ENCODE results near the gene PROK1.

The PROK1 gene

DNA sequence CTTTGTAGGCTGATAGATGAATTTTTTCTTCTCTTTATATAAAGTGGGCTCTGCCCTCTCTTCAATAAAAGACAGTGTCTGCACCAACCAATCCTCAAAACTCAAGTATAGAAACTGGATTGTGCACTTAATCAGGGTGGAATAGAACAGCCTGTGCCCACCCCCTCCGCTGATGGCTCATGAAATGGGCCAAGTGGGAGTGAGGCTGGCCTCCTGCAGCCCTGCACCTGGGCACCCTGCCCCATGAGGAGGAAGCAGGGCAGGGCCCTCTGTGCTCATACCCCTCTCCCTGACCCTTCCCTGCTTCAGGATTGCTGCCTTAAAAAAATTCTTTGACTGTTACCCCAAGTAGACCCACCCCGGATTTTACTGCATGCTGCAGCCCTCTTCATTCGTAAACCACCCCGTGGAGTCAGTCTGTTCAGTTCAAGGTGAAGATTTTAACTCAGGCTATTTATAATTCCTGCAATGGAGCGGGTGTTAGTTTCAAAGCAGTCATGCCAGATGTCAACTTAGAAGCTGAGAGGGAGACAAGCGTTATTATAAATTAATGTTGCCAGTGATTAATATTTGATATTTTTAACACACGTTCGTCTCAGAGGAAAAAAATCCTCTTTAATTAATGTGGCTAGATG, 15.8 kb downstream of the PROK1 start:
- DNase-seq = peak; percentile 45

DNA sequence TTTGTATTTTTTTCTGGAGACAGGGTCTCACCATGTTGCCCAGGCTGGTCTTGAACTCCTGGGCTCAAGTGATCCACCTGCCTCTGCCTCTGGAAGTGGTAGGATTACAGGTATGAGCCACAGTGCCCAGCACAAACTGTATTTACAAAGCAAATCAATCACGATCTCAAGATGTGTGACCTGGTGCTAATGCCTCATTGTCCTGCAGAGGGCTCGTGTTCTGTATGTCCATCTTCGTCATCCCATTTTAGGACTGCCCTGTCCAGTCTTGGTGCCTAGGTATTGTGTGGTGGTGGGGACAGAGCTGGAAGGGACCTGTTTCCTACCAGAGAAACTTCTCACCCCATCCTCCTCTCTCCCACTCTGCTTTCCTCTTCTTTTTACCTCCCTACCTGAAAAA, 20.2 kb downstream of the PROK1 start:
- DNase-seq = no peak

DNA sequence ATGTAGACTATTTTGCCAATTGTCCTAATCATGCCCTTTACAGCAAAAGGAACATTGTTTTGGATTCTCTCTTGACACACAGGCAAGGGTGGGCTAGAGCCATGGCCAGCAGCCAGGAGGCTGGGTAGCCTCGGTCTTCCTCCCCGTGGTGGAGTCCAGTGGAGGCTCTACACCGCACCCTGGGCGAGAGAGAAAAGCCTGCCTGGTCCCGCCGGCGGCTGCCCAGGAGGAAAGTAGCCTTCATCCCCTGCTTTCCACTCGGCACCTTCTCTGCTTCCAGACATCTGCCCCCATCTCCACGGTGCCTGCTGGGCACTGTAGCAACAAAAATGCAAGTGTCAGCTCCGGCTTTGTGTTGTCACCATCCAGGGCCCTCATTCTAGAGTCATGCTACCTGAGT, 21.6 kb downstream of the PROK1 start:
- no peak for DNase-seq

DNA sequence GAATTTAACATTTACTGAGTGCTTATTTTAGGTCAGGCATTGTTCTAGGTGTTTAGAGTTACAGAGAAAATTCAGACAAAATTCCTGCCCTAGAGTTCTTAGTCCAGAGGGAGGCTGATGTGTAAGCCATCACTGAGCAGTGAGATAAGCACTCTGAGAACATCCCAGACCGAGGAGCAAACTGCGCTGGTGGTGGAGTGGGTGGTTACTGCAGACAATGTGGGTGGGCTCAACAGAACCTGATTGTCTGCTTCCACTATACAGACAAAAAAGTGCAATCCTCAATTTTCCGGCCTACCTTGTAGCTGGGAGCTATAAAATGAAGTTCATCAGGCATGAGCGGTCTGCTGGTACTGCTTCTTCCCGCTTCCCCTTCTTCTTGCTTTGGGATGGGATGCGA, 23.5 kb downstream of the PROK1 start:
- no peak for DNase-seq

GRCh38 chr1:110475362-110476027, 24.5 kb downstream of the PROK1 start:
- DNase-seq = no peak

GRCh38 chr1:110476028-110476765, 25.2 kb downstream of the PROK1 start:
- no peak for DNase-seq

- DNase-seq = no peak
These were observed 26.1 kb downstream of the PROK1 start for GRCh38 chr1:110477041-110477440.

DNA sequence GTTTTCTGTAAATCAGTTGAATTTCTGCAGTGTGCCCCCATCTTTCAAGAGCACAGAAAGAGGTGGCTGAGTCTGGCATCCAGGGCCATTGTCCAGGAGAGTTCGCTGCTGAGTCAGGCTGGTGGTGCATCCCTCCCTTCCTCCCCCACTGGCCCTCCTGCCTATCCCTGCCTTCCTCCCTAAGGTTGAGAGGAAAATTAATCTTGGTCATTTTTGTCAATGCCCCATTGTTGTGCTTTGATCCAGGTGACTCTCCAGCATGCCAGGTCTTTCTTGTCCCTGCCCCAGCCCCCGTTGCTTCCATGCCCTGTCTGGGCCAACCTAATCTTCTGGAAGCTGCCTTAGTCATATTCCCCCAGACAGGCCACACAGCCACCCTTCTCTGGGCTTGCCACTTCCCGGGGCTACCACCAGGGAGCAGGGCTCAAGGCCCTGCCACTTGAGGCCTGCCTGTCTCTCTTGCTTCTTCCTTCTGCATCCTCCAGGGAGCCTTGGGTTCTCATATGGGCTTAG, 26.6 kb downstream of the PROK1 start:
- no peak for DNase-seq

DNA sequence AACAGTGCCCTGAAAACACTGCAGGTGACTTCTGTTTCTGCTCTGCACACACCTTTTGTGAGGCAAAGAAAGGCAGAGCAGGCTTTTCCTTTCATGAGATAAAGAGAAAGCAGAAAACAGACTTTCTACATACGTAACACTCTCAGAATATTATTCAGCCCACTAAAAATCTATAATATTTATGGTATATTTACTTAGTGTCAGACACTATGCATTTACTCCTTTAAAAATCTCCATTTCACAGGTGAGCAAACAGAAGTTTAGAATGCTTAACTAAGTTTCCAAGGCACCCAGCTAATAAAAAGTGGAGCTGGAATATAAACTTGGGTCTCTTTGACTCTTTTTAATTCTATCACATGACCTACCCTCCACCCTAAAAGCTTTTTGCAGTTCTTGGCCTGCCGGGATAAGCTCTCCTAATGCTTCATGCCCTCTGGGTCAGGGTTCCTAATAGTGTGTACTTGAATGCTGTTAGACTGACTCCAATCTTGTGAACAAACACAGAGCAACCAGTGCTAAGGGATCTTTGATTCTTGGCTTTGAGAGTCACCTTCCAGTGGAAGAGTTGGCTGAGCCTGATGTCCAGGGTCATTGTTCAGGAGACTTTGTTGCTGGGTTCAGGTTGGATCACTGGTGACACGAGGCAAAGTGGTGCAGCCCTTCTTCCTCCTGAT, 27.2 kb downstream of the PROK1 start:
- DNase-seq = no peak

DNA sequence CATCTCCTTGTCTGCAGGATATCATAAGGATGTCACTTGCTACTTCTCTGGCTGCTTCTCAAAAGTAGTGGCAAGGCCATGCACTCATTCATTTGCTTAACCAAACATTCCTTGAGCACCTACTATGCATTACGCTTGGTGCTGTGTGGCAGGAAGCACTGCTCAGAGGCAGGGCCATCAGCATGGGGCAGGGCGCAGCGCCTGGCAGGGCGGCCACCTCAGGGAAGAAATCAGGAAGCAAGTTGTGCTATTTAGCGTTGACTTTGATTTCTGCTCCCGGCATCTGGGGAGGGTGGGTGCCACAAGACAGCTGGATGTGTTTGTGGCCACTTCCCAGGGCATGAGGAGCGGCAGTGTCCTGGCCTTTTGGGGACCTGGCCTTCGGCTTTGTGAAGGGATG, 27.9 kb downstream of the PROK1 start:
- DNase-seq = no peak

DNA sequence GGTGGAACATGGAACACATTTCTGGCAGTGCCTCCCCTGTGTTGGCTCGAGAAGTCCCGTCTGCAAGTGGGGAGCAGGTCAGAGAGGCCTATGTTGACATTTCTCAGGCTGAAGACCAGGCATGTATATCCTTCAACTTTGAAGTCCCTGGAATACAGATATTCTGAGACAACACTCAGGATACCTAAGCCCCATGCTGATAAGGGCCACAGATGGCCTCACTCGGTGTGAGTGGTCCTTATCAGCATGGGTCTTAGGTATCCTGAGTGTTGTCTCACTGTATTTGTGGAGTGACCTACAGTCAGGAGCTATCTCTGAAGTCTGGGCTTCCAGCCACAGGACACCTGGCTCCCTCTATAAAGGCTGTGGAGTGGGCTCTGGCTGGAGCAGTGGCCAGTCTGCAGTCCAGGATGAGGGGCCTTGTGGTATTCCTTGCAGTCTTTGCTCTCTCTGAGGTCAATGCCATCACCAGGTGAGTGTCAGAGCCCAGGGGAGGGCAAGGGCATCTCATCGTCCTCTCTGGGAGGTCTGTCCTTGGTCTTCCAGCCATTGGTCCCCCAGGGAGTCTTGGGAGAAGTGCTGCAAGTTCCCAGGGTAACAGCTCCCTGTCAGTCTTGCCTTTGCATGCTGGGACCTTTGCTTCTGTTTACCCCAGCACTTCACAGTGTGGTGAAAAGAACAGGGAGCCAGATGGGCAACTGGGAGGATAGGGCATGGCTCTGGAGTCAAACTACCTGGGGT, 29.6 kb downstream of the PROK1 start:
- no peak for DNase-seq

GRCh38 chr1:110481968-110482623, 31.1 kb downstream of the PROK1 start:
- DNase-seq = no peak

DNA sequence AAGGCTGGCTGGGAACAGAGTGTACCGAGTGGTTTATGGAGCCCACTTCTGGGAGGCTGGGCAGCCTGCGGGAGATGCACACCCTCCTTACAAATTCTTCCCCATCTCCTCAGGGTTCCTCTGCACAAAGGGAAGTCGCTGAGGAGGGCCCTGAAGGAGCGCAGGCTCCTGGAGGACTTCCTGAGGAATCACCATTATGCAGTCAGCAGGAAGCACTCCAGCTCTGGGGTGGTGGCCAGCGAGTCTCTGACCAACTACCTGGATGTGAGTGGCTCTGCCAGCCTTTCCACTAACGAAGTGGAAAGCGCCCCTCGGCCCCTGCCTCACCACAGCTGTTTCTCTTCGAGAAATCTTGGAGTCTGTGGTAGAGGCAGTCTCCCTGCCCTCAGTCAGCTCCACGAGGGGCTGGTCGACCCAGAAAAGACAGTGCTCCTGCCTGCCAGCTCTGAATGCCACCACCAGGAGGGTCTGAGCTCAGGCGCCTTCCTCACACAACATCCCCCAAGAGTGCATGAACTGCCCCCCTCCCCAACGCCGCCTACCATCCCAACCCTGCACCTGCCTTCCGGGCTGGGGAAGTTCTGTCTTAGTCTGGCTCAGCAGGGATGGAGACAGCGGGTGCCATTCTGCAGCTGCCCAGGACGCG, 31.8 kb downstream of the PROK1 start:
- DNase-seq = no peak

- DNase-seq = no peak
These were observed 32.3 kb downstream of the PROK1 start for GRCh38 chr1:110483308-110483685.

DNA sequence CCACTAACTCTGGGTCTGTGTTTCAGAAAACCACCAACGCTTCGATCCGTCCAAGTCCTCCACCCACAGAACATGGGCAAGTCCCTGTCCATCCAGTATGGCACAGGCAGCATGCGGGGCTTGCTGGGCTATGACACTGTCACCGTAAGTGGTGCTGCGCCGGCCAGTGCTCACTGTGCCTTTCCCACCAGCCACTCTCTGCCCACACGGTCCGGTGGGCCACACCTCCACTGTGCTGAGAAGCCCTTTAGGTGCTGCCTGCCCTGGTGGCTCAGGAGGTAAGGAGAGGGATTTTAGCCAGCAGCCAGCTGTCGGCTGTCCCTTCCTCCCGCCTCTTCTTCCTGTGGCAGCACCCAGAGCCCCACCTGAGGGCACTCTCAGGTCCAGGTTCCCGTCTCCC, 33.9 kb downstream of the PROK1 start:
- no peak for DNase-seq

DNA sequence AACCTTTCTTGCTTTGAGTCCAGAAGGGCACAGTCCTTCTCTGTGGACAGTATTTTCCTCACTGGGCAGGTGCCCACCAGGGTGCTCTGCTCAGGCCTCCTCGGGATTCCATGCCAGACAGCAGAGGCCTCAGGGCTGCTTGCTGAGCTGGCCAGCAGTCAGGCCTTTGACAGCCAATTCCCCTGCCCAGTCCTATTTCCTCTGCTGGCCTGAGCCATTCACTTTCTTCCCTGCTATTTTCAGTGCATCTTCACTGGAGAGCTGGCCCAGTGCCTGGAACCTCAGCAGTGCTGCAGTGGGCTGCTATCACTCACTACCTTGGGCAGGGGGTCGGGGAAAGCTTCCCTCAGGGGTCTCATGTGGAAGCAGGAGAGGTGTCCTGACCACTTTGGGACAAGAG, 34.8 kb downstream of the PROK1 start:
- DNase-seq = no peak

DNA sequence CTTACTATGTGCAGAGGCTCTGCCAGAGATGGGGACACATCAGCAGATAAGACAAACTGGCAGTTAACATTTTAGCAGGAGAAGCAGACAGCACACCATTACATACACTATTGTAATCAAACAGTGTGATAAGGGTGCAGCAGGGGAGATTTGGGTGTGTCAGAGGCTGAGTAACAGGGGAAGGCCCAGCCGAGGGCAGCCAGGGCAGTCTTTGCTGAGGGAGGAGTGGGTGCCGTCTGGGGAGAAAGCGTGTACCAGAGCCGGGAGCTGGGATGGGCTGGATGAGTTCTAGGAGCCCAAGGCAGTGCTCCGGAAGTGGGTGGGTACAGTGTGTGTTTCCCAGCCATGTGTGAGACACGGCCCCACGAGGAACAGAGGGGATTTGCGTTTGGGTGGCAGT, 36.8 kb downstream of the PROK1 start:
- DNase-seq = no peak

GRCh38 chr1:110488161-110488560, 37.2 kb downstream of the PROK1 start:
- DNase-seq = no peak

DNA sequence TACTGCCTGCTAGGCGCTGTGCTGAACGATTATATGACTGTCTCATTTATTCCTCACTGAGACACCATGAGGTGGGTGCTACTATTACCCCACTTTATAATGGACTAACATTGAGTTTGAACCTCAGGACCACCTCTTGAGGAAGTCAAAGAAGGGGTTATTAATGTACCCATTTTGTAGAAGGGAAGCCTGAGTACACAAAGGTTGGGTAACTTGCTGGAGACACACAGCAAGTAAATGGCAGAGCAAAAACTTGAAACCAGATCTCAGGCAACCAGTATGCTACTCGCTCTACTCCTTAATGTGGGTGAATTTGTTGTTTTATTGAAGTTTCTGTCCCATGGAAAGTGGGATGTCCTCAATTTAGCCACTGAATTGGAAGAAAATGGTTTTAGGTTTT, 37.9 kb downstream of the PROK1 start:
- no peak for DNase-seq

DNA sequence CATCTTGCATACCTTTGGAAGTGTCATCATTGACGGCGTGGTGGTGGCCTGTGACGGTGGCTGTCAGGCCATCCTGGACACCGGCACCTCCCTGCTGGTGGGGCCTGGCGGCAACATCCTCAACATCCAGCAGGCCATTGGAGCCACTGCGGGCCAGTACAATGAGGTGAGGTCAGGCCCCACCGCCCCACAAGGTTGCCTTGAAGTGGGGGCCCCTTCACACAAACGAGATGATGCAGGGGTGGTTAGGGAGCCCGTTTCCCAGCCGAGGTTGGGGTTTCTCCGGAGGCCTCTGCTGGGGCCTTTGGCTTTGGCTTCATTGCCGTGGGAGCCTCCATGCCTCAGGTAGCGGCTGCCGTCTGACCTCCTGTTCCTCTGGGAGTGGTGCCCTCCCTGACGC, 38.5 kb downstream of the PROK1 start:
- no peak for DNase-seq

- DNase-seq = no peak
These were observed 39.1 kb downstream of the PROK1 start for GRCh38 chr1:110489973-110490542.

All from NCI-H524 treated with DMSO at 0.1 percent for 48 hours (cell line).